Right cardiac atrium (tissue), 5 donors: ENCODE data around the gene KCNK1. TPM values are rescaled to one million over a fixed set of nuclear protein-coding genes. Genes with fewer than 3 reads are reported as not detected.

Experiments
- ATAC-seq, 2 donors: fragments of 200-7000 bp; cut with Tn5 transposase; one replicate each; pipeline versions ENCODE4 v1.8.0 to v1.9.1; 2020; ENCODE audit warnings: moderate library complexity in 2 of 2, mild to moderate bottlenecking in 1 of 2
- DNase-seq, 3 donors: peaks; one replicate each; pipeline ENCODE4 v3.0.0-alpha.2; 2020
- H3K27ac ChIP-seq: one replicate; pipeline ENCODE4 v1.5.1; 2013; ENCODE audit warnings: mild to moderate bottlenecking, low read length, control low read depth, moderate library complexity
- H3K27me3 ChIP-seq: one replicate; pipeline ENCODE4 v1.6.1; 2013; ENCODE audit not compliant: control insufficient read depth, insufficient read depth
- H3K4me1 ChIP-seq: one replicate; pipeline ENCODE4 v1.6.1; 2013; ENCODE audit warnings: low read length; ENCODE audit not compliant: control insufficient read depth, insufficient read depth
- H3K4me3 ChIP-seq: one replicate; pipeline ENCODE4 v1.5.1; 2013; ENCODE audit warnings: low read length, control low read depth
- H3K9me3 ChIP-seq: one replicate; pipeline ENCODE4 v1.6.1; 2013; ENCODE audit warnings: low read length; ENCODE audit not compliant: control insufficient read depth
- WGBS: extraction: QIAGEN DNeasy Blood & Tissue Kit; methylation state at CpG from one replicate; pipeline ENCODE4 v1.1.7; 2013; 5-methylcytosine and 5-hydroxymethylcytosine counted together
- intact Hi-C, 4 donors: fragments of 100-400 bp; cut with DNase I; formaldehyde crosslinking; loops; one replicate each; pipeline versions ENCODE4 v1.11.0 to v1.14.0; 2022 to 2023
- polyA plus RNA-seq: library from polyadenylated mRNA; stranded (reverse); fragments of 200-250 nt; gene quantifications from one replicate; pipeline ENCODE4 v1.2.3, GENCODE V29; 2013
- total RNA-seq, 4 donors: library from RNA; stranded (reverse); fragmentation: NEBNext Ultra II Directional; extraction: Animal tissue kit (Norgen Biotek cat#: 25700); gene quantifications; one replicate each; pipeline ENCODE4 v1.2.1, GENCODE V29; 2021
- donor health status: healthy with polysubstance abuse.
- donor health status: DM: no; HTN: yes; CAD: no.
- donor health status: DM: no; HTN: no; CAD: no.
- donor health status: DM: no; HTN: yes; CAD: no; lungs with severe emphysema.
- donor health status: DM: yes; HTN: yes; CAD: no.

The KCNK1 gene
- total and polyA plus RNA-seq, 5 donors: 72.0 to 95.6 (median 85.5) TPM

GRCh38 chr1:233586301-233586700 is 27.6 kb upstream of the KCNK1 start:
- DNase-seq: no peak
- ATAC-seq: no peak
- intact Hi-C loops: no loop called here
- WGBS: 83% methylated on average over 2 of the region's 2 CpGs
- H3K4me3 ChIP-seq: no peak overlapping the region
- no peaks in the 10 kb centered on the region for H3K9me3 ChIP-seq
- H3K4me1 ChIP-seq: no peaks in the 10 kb centered on the region
- H3K27me3 ChIP-seq: no peaks in the 10 kb centered on the region
- no peak overlapping the region for H3K27ac ChIP-seq

GRCh38 chr1:233587196-233587595 is 26.7 kb upstream of the KCNK1 start:
- 80% methylated on average over 4 of the region's 4 CpGs for WGBS
- intact Hi-C loops: no loop called here
- Histone ChIP-seq H3K9me3 (no peaks in the 10 kb centered on the region), H3K27ac (no peak overlapping the region), H3K27me3 (no peaks in the 10 kb centered on the region), H3K4me3 (no peak overlapping the region), H3K4me1 (no peaks in the 10 kb centered on the region)
- ATAC-seq (no peak), DNase-seq (no peak)

- Histone ChIP-seq H3K27me3 (no peaks in the 10 kb centered on the region), H3K27ac (no peak overlapping the region), H3K4me1 (no peaks in the 10 kb centered on the region), H3K9me3 (no peaks in the 10 kb centered on the region), H3K4me3 (peak overlapping the region; percentile 31)
- 16% methylated on average over 17 of the region's 17 CpGs for WGBS
- intact Hi-C loops: no loop called here
- ATAC-seq (no peak), DNase-seq (peak in 1 of 3 donors; percentile 19)
Measured at GRCh38 chr1:233587958-233588799, 25.7 kb upstream of the KCNK1 start.

GRCh38 chr1:233597489-233597901 is 16.4 kb upstream of the KCNK1 start:
- H3K4me3 ChIP-seq: no peak overlapping the region
- 35% methylated on average over 2 of the region's 2 CpGs for WGBS
- intact Hi-C loops: no loop called here
- no peaks in the 10 kb centered on the region for H3K27me3 ChIP-seq
- DNase-seq: no peak
- H3K4me1 ChIP-seq: no peaks in the 10 kb centered on the region
- ATAC-seq: no peak
- no peak overlapping the region for H3K27ac ChIP-seq
- H3K9me3 ChIP-seq: no peaks in the 10 kb centered on the region

GRCh38 chr1:233598891-233599541 is 14.9 kb upstream of the KCNK1 start:
- Histone ChIP-seq H3K9me3 (no peaks in the 10 kb centered on the region), H3K27ac (no peak overlapping the region), H3K4me1 (no peaks in the 10 kb centered on the region), H3K27me3 (no peaks in the 10 kb centered on the region), H3K4me3 (no peak overlapping the region)
- 48% methylated on average over 8 of the region's 8 CpGs for WGBS
- DNase-seq: no peak
- intact Hi-C loops: no loop called here
- ATAC-seq: no peak

- Histone ChIP-seq H3K4me3 (no peak overlapping the region), H3K27me3 (no peaks in the 10 kb centered on the region), H3K4me1 (no peaks in the 10 kb centered on the region), H3K9me3 (no peaks in the 10 kb centered on the region), H3K27ac (no peak overlapping the region)
- 72% methylated on average over 5 of the region's 5 CpGs for WGBS
- intact Hi-C loops: no loop called here
- DNase-seq: no peak
- no peak for ATAC-seq
Measured at GRCh38 chr1:233599542-233600073, 14.3 kb upstream of the KCNK1 start.

GRCh38 chr1:233600488-233600887 is 13.4 kb upstream of the KCNK1 start:
- H3K27me3 ChIP-seq: no peaks in the 10 kb centered on the region
- ATAC-seq (no peak), DNase-seq (no peak)
- no peak overlapping the region for H3K27ac ChIP-seq
- intact Hi-C loops: no loop called here
- WGBS: 26% methylated on average over 1 of the region's 1 CpG
- H3K9me3 ChIP-seq: no peaks in the 10 kb centered on the region
- H3K4me3 ChIP-seq: no peak overlapping the region
- no peaks in the 10 kb centered on the region for H3K4me1 ChIP-seq

- intact Hi-C loops: no loop called here
- Histone ChIP-seq H3K27me3 (no peaks in the 10 kb centered on the region), H3K4me3 (no peak overlapping the region), H3K9me3 (no peaks in the 10 kb centered on the region), H3K27ac (no peak overlapping the region), H3K4me1 (no peaks in the 10 kb centered on the region)
- no peak for ATAC-seq
- no peak for DNase-seq
- WGBS: 81% methylated on average over 2 of the region's 2 CpGs
Measured at GRCh38 chr1:233603478-233603877, 10.4 kb upstream of the KCNK1 start.

GRCh38 chr1:233605205-233605604 is 8.7 kb upstream of the KCNK1 start:
- Histone ChIP-seq H3K9me3 (no peaks in the 10 kb centered on the region), H3K27me3 (no peaks in the 10 kb centered on the region), H3K4me3 (no peak overlapping the region), H3K4me1 (no peaks in the 10 kb centered on the region), H3K27ac (no peak overlapping the region)
- intact Hi-C loops: no loop called here
- WGBS: 86% methylated on average over 2 of the region's 2 CpGs
- DNase-seq (no peak), ATAC-seq (no peak)

GRCh38 chr1:233606813-233607212 is 7.1 kb upstream of the KCNK1 start:
- Histone ChIP-seq H3K27ac (no peak overlapping the region), H3K27me3 (no peaks in the 10 kb centered on the region), H3K9me3 (no peaks in the 10 kb centered on the region), H3K4me1 (no peaks in the 10 kb centered on the region), H3K4me3 (no peak overlapping the region)
- WGBS: 92% methylated on average over 5 of the region's 5 CpGs
- no peak for ATAC-seq
- DNase-seq: no peak
- intact Hi-C loops: no loop called here
